Stomach (tissue), 9 donors: ENCODE measurements around the gene GOLGA6L7. TPM values are rescaled to one million over a fixed set of nuclear protein-coding genes. Genes with fewer than 3 reads are reported as not detected.
"Not testable (repeated sequence)": the region's sequence is repeated elsewhere in the genome, so short reads cannot be mapped to it uniquely, and the experiment has no call there.

Experiments used
- DNase-seq, 2 donors: peaks; one replicate each; pipeline versions ENCODE4 v3.0.0 to v3.0.0-alpha.2; 2013 to 2019
- H3K27ac ChIP-seq, 5 donors: fragments of 200-600 bp in 4 of 5; sonication (generic) in 4 of 5; one replicate each; pipeline ENCODE4 v1.5.1; 2013 to 2019; ENCODE audit warnings: mild to moderate bottlenecking in 1 of 5, moderate library complexity in 1 of 5
- H3K27me3 ChIP-seq, 3 donors: fragments of 200-600 bp; sonication (generic); one replicate each; pipeline ENCODE4 v1.5.1; 2017 to 2019; ENCODE audit warnings: mixed run types in 1 of 3
- H3K36me3 ChIP-seq, 4 donors: fragments of 200-600 bp; sonication (generic); 1 replicate in 3 of 4; 2 replicates in 1 of 4; pipeline ENCODE4 v1.5.1; 2016 to 2019
- H3K4me1 ChIP-seq, 4 donors: fragments of 200-600 bp; sonication (generic); one replicate each; pipeline ENCODE4 v1.5.1; 2016 to 2019
- H3K4me3 ChIP-seq, 4 donors: fragments of 200-600 bp; sonication (generic) in 3 of 4; one replicate each; pipeline ENCODE4 v1.5.1; 2016 to 2019; ENCODE audit warnings: mild to moderate bottlenecking in 1 of 4
- H3K9me3 ChIP-seq, 4 donors: fragments of 200-600 bp; sonication (generic); one replicate each; pipeline ENCODE4 v1.5.1; 2016 to 2019
- WGBS, 5 donors: extraction: QIAGEN DNeasy Blood & Tissue Kit in 3 of 5; methylation state at CpG; one replicate each; pipeline versions ENCODE4 v1.1.5 to v1.1.7; 2013 to 2018; 5-methylcytosine and 5-hydroxymethylcytosine counted together
- intact Hi-C: fragments of 100-400 bp; cut with DNase I; formaldehyde crosslinking; loops from one replicate; pipeline ENCODE4 v1.15.1; 2023; ENCODE audit warnings: low total_unique reads
- polyA plus RNA-seq, 3 donors: library from polyadenylated mRNA; stranded (reverse); fragments of 200-250 nt; gene quantifications; one replicate each; pipeline ENCODE4 v1.2.3, GENCODE V29; 2013
- total RNA-seq, 5 donors: library from RNA; depleted of rRNA; stranded (reverse); fragments of >200 nt; gene quantifications; one replicate each; pipeline versions ENCODE4 v1.1.0 to v1.2.3, GENCODE V29; 2014 to 2016
- donor health status: healthy with polysubstance abuse.
- donor health status: Bipolar disorder and iron deficiency.
- donor health status: healthy.

The GOLGA6L7 gene
- total and polyA plus RNA-seq, 8 donors = not detected

- H3K9me3 ChIP-seq, H3K36me3 ChIP-seq, H3K4me3 ChIP-seq, DNase-seq, intact Hi-C loops, H3K27ac ChIP-seq, H3K4me1 ChIP-seq, H3K27me3 ChIP-seq: not testable (repeated sequence)
- WGBS, 5 donors = 38 to 59% (median 40%) methylated on average over 1 to 2 of the region's 2 CpGs
These were observed 35.1 kb downstream of the GOLGA6L7 start for GRCh38 chr15:28813392-28813791.

- 41 to 59% (median 54%) methylated on average over 4 of the region's 4 CpGs for WGBS, 5 donors
- H3K9me3 ChIP-seq, H3K27ac ChIP-seq, intact Hi-C loops, H3K27me3 ChIP-seq, DNase-seq, H3K36me3 ChIP-seq, H3K4me1 ChIP-seq, H3K4me3 ChIP-seq: not testable (repeated sequence)
These were observed 36.4 kb downstream of the GOLGA6L7 start for GRCh38 chr15:28811852-28812550.

- H3K27me3 ChIP-seq, H3K36me3 ChIP-seq, DNase-seq, H3K4me1 ChIP-seq, H3K9me3 ChIP-seq, intact Hi-C loops, H3K4me3 ChIP-seq, H3K27ac ChIP-seq: not testable (repeated sequence)
- WGBS, 5 donors = 59 to 82% (median 81%) methylated on average over 1 of the region's 1 CpG
These were observed 38.0 kb downstream of the GOLGA6L7 start for GRCh38 chr15:28810444-28810843.

GRCh38 chr15:28808136-28808535, 40.3 kb downstream of the GOLGA6L7 start:
- 32 to 62% (median 48%) methylated on average over 5 of the region's 5 CpGs for WGBS, 5 donors
- H3K4me1 ChIP-seq, intact Hi-C loops, H3K9me3 ChIP-seq, DNase-seq, H3K27ac ChIP-seq, H3K36me3 ChIP-seq, H3K27me3 ChIP-seq, H3K4me3 ChIP-seq: not testable (repeated sequence)

- DNase-seq, H3K4me1 ChIP-seq, H3K36me3 ChIP-seq, H3K9me3 ChIP-seq, H3K27me3 ChIP-seq, H3K4me3 ChIP-seq, intact Hi-C loops, H3K27ac ChIP-seq: not testable (repeated sequence)
- 62 to 100% (median 83%) methylated on average over 1 to 2 of the region's 2 CpGs; no CpG with 5 or more reads in 1 of the 5 donors for WGBS, 5 donors
These were observed 48.1 kb downstream of the GOLGA6L7 start for GRCh38 chr15:28800366-28800765.

GRCh38 chr15:28798234-28798633, 50.2 kb downstream of the GOLGA6L7 start:
- DNase-seq, H3K36me3 ChIP-seq, H3K4me1 ChIP-seq, H3K9me3 ChIP-seq, H3K27me3 ChIP-seq, intact Hi-C loops, H3K27ac ChIP-seq, H3K4me3 ChIP-seq: not testable (repeated sequence)
- WGBS, 5 donors = 45 to 89% (median 68%) methylated on average over 1 to 2 of the region's 2 CpGs

GRCh38 chr15:28794231-28794630, 54.2 kb downstream of the GOLGA6L7 start:
- H3K27me3 ChIP-seq = peaks cover 0 to 12% (median 0%) of the 10 kb centered on the region in 3 donors
- H3K36me3 ChIP-seq, H3K4me1 ChIP-seq, H3K9me3 ChIP-seq, H3K27ac ChIP-seq, H3K4me3 ChIP-seq, intact Hi-C loops, DNase-seq: not testable (repeated sequence)
- WGBS, 5 donors = 75 to 84% (median 81%) methylated on average over 3 of the region's 3 CpGs

Other genes with a start within 250 kb of the GOLGA6L7 start
- gene GOLGA8M, start 136.2 kb downstream of the GOLGA6L7 start, total RNA-seq = not detected
- not detected for gene GOLGA8M, start 136.2 kb downstream of the GOLGA6L7 start, polyA plus RNA-seq
- gene APBA2, start 37.3 kb upstream of the GOLGA6L7 start, total RNA-seq = 10 to 100 TPM in 1 of 5 donors, 1 to 10 TPM in 2, under 1 TPM in 1, not detected in 1; 0.45 to 13.3 (median 8.7) TPM
- gene APBA2, start 37.3 kb upstream of the GOLGA6L7 start, polyA plus RNA-seq = 1 to 10 TPM in 1 of 3 donors, under 1 TPM in 2; 0.62 to 2.0 (median 0.85) TPM